T-helper 9 cell (primary cell): ENCODE data around the gene ZNF143.
A peak's percentile ranks its signal among the peaks of the same experiment; 100 is the strongest.
"Not testable (repeated sequence)": the region's sequence is repeated elsewhere in the genome, so short reads cannot be mapped to it uniquely, and the experiment has no call there.

Source experiments
- DNase-seq: peaks from one replicate; pipeline ENCODE4 v3.0.0-alpha.2; 2020
- total RNA-seq, 2 donors: gene quantifications; one replicate each; lab custom pipeline; 2026; lab: John Stamatoyannopoulos, UW

ZNF143 gene
- total RNA-seq, result 28.2 to 66.7 reads per million in 2 donors

GRCh38 chr11:9460322-9461062 is at the start of gene ZNF143:
Gene ZNF143 (plus strand): TSS chr11:9461012. CDS start chr11:9471309, 10,297 bp downstream.
- peak; percentile 99 for DNase-seq

- no peak for DNase-seq
These were observed 32.1 kb upstream of the ZNF143 start for GRCh38 chr11:9428706-9429105.

GRCh38 chr11:9438611-9439010 is 22.2 kb upstream of the ZNF143 start:
- DNase-seq, result no peak

- no peak for DNase-seq
These were observed 14.6 kb upstream of the ZNF143 start for GRCh38 chr11:9446230-9446629.

GRCh38 chr11:9448576-9449352 is 12.0 kb upstream of the ZNF143 start:
- no peak for DNase-seq

- DNase-seq, result not testable (repeated sequence)
These were observed 8.8 kb upstream of the ZNF143 start for GRCh38 chr11:9452023-9452422.

- no peak for DNase-seq
These were observed 5.1 kb upstream of the ZNF143 start for GRCh38 chr11:9455722-9456121.

- no peak for DNase-seq
These were observed 1.0 kb upstream of the ZNF143 start for GRCh38 chr11:9459667-9460321.

- DNase-seq, result peak; percentile 65
These were observed 399 bp downstream of the ZNF143 start for GRCh38 chr11:9461063-9461759.

- DNase-seq, result no peak
These were observed 935 bp downstream of the ZNF143 start for GRCh38 chr11:9461760-9462134.

GRCh38 chr11:9462172-9462799 is 1.5 kb downstream of the ZNF143 start:
- DNase-seq, result no peak

GRCh38 chr11:9462806-9463537 is 2.2 kb downstream of the ZNF143 start:
- no peak for DNase-seq

GRCh38 chr11:9470765-9471164 is 10.0 kb downstream of the ZNF143 start:
- DNase-seq, result no peak

- DNase-seq, result no peak
These were observed 12.6 kb downstream of the ZNF143 start for GRCh38 chr11:9473408-9473807.

GRCh38 chr11:9479899-9480298 is 19.1 kb downstream of the ZNF143 start:
- no peak for DNase-seq

- no peak for DNase-seq
These were observed 28.4 kb downstream of the ZNF143 start for GRCh38 chr11:9489080-9489765.

GRCh38 chr11:9490376-9490775 is 29.6 kb downstream of the ZNF143 start:
- DNase-seq, result no peak

GRCh38 chr11:9493492-9493891 is 32.7 kb downstream of the ZNF143 start:
- no peak for DNase-seq

- DNase-seq, result no peak
These were observed 33.5 kb downstream of the ZNF143 start for GRCh38 chr11:9494316-9494715.

GRCh38 chr11:9495803-9496514 is 35.1 kb downstream of the ZNF143 start:
- DNase-seq, result no peak
